Measurements from ENCODE around the gene INSL3.

DNA sequence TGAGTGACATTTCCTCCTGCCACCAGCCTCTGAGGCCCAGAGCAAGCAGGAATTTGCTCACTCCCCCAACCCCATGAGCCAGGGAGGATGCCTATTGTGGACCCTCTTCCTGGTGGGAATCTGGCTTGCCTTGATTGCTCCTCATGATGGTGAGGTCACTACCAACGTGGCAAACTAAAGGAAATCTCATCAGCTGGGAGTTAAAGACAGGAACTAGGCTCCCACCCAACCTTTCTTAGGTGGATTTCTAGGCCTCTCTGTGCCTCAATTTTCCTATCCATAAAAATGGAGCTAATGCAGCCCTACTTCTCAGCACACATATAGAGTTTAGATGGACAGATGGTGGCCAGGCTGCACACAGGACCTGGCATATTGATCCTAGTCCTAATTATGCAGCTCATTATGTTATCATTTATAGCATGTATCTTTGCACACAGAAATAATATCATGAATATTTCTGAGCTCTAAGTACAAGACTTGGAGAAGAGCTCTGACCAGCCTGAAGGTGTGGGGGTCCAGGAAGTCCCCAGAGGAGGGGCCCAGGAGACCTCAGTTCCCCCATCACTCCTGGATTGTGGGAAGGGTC lies 24.4 kb downstream of the INSL3 start:
- TF ChIP-seq, protein P1, sequence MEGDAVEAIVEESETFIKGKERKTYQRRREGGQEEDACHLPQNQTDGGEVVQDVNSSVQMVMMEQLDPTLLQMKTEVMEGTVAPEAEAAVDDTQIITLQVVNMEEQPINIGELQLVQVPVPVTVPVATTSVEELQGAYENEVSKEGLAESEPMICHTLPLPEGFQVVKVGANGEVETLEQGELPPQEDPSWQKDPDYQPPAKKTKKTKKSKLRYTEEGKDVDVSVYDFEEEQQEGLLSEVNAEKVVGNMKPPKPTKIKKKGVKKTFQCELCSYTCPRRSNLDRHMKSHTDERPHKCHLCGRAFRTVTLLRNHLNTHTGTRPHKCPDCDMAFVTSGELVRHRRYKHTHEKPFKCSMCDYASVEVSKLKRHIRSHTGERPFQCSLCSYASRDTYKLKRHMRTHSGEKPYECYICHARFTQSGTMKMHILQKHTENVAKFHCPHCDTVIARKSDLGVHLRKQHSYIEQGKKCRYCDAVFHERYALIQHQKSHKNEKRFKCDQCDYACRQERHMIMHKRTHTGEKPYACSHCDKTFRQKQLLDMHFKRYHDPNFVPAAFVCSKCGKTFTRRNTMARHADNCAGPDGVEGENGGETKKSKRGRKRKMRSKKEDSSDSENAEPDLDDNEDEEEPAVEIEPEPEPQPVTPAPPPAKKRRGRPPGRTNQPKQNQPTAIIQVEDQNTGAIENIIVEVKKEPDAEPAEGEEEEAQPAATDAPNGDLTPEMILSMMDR (IDR thresholded peaks at IDR 0.05) = no peak
- TF ChIP-seq POLR2A (IDR thresholded peaks at IDR 0.05) = no peak
